Measurements from ENCODE around the gene TCFL5.

GRCh38 chr20:62886709-62887058 is 25.1 kb upstream of the TCFL5 start:
- TF ChIP-seq POLR2A (IDR thresholded peaks at IDR 0.05) = no peak
- no peak for TF ChIP-seq CTCF (IDR thresholded peaks at IDR 0.05)

All from esophagus squamous epithelium (tissue), 4 donors.